K562 (cell line): ENCODE measurements around the gene CFAP73. TPM values are rescaled to one million over a fixed set of nuclear protein-coding genes. Genes with fewer than 3 reads are reported as not detected.
A peak's percentile ranks its signal among the peaks of the same experiment; 100 is the strongest.

ENCODE experiments used
- ATAC-seq: fragments of 200-7000 bp; cut with Tn5 transposase; 3 replicates; pipeline ENCODE4 v1.9.1; 2020; ENCODE audit warnings: moderate library complexity
- BruUV-seq: library from RNA; stranded (reverse); fragments of 400-500 nt; replicated peaks from 2 replicates; lab custom pipeline; 2021; lab: Mats Ljungman, UMichigan
- CTCF ChIA-PET: fragments of 300-600 bp; formaldehyde crosslinking; extraction: SDS; loops from one replicate; lab custom pipeline; 2021; ENCODE audit warnings: low intra/inter-chr PET ratio; lab: Yijun Ruan, JAX
- POLR2A ChIA-PET: fragments of 300-600, 350-650 bp; sonication (Branson Sonifier 250); formaldehyde crosslinking; extraction: SDS; loops from one replicate; lab custom pipeline; 2021; ENCODE audit warnings: antibody characterized with exemption, inconsistent platforms; lab: Yijun Ruan, JAX
- DNase-seq, 4 experiments: peaks; one replicate each; pipeline versions ENCODE4 v3.0.0 to v3.0.0-alpha.2; 2011 to 2018; ENCODE audit warnings: low spot score in 3 of 4, mixed read lengths in 3 of 4; ENCODE audit errors: extremely low read depth in 1 of 4
- FAIRE-seq: peaks from 2 replicates; lab custom pipeline; 2011; peaks lifted over from hg19 to GRCh38; lab: Jason Lieb, UNC
- H2AFZ ChIP-seq: 2 replicates; pipeline ENCODE4 v1.6.0; 2011; ENCODE audit warnings: low read depth, low read length, control low read depth, inconsistent platforms
- H3K27ac ChIP-seq: fragments of 200-600 bp; 3 replicates; pipeline ENCODE4 v1.8.0; 2011; ENCODE audit warnings: low read depth, mild to moderate bottlenecking, control low read depth, inconsistent platforms, low read length, moderate library complexity, mixed read lengths; ENCODE audit errors: extremely low read depth
- H3K27me3 ChIP-seq, 2 experiments: fragments of 300-600 bp in 1 of 2; 2 replicates in 1 of 2; 3 replicates in 1 of 2; pipeline versions ENCODE4 v1.6.0 to v1.8.0; 2011; ENCODE audit warnings: inconsistent platforms in 2 of 2, low read length in 2 of 2, mild to moderate bottlenecking in 1 of 2, mixed read lengths in 1 of 2, moderate library complexity in 1 of 2; ENCODE audit not compliant: control insufficient read depth in 2 of 2, insufficient read depth in 2 of 2
- H3K36me3 ChIP-seq: fragments of 300-600 bp; 3 replicates; pipeline ENCODE4 v1.8.0; 2011; ENCODE audit warnings: mild to moderate bottlenecking, low read length, inconsistent platforms; ENCODE audit not compliant: control insufficient read depth, insufficient read depth
- H3K4me1 ChIP-seq, 2 experiments: fragments of 200-600 bp in 1 of 2; replicated peaks in 1 of 2; 2 replicates in 1 of 2; 3 replicates in 1 of 2; pipeline versions ENCODE4 v1.5.1 to v1.8.0; 2011; ENCODE audit warnings: inconsistent platforms in 2 of 2, low read length in 2 of 2, mild to moderate bottlenecking in 1 of 2, mixed read lengths in 1 of 2, moderate library complexity in 1 of 2; ENCODE audit not compliant: control insufficient read depth in 2 of 2, insufficient read depth in 2 of 2
- H3K4me2 ChIP-seq: 2 replicates; pipeline ENCODE4 v1.6.1; 2011; ENCODE audit warnings: low read length, control low read depth, inconsistent platforms, mixed read lengths; ENCODE audit not compliant: insufficient read depth
- H3K4me3 ChIP-seq: fragments of 200-600 bp; sonication (generic), shearing (Covaris generic); 2 replicates; pipeline ENCODE4 v1.5.1; 2016; ENCODE audit warnings: control low read depth, inconsistent platforms
- H3K79me2 ChIP-seq: fragments of 200-600 bp; 3 replicates; pipeline ENCODE4 v1.8.0; 2011; ENCODE audit warnings: low read length, inconsistent platforms; ENCODE audit not compliant: control insufficient read depth, insufficient read depth
- H3K9ac ChIP-seq, 2 experiments: 2 replicates each; pipeline versions ENCODE4 v1.6.0 to v1.6.1; 2011; ENCODE audit warnings: low read depth in 2 of 2, low read length in 2 of 2, control low read depth in 1 of 2, inconsistent platforms in 1 of 2, mild to moderate bottlenecking in 1 of 2, mixed read lengths in 1 of 2; ENCODE audit not compliant: insufficient read depth in 1 of 2
- H3K9me1 ChIP-seq: one replicate; pipeline ENCODE4 v1.6.0; 2011; ENCODE audit warnings: inconsistent platforms, mild to moderate bottlenecking, low read length, moderate library complexity; ENCODE audit not compliant: control insufficient read depth, insufficient read depth
- H3K9me3 ChIP-seq: replicated peaks from 2 replicates; pipeline ENCODE4 v1.5.1; 2011; ENCODE audit warnings: low read depth, low read length, inconsistent platforms; ENCODE audit not compliant: control insufficient read depth, insufficient read depth
- H4K20me1 ChIP-seq: replicated peaks from 2 replicates; pipeline ENCODE4 v1.6.1; 2011; ENCODE audit warnings: low read length, inconsistent platforms, mixed read lengths; ENCODE audit not compliant: control insufficient read depth, insufficient read depth
- ARID1B ChIP-seq: fragments of 450-650 bp; IDR thresholded peaks from 2 replicates; pipeline ENCODE4 v1.6.1; 2016; ENCODE audit warnings: antibody characterized with exemption, mild to moderate bottlenecking, inconsistent platforms
- BHLHE40 ChIP-seq: IDR thresholded peaks from 2 replicates; pipeline ENCODE4 v1.6.1; 2011; ENCODE audit warnings: low read length, improper control_type of control experiment
- CAMTA2 ChIP-seq: fragments of 250-450 bp; sonication (Bioruptor Pico); conservative IDR thresholded peaks from 2 replicates; pipeline ENCODE4 v1.5.1; 2022
- CREM ChIP-seq: IDR thresholded peaks from 2 replicates; pipeline ENCODE4 v1.6.1; 2014; ENCODE audit warnings: antibody characterized with exemption, low read depth
- DPF2 ChIP-seq: fragments of 450-650 bp; IDR thresholded peaks from 2 replicates; pipeline ENCODE4 v1.6.1; 2016
- FOXP1 ChIP-seq: sonication (generic); formaldehyde crosslinking; IDR thresholded peaks from 2 replicates; pipeline ENCODE4 v1.8.0; 2022; ENCODE audit warnings: mild to moderate bottlenecking, missing genetic modification reagents
- HDAC2 ChIP-seq: fragments of 450-650 bp; IDR thresholded peaks from 2 replicates; pipeline ENCODE4 v1.6.1; 2016; ENCODE audit warnings: mild to moderate bottlenecking
- HEY1 ChIP-seq: fragments of 250-450 bp; sonication (Bioruptor Pico); IDR thresholded peaks from 2 replicates; pipeline ENCODE4 v1.5.0; 2020; ENCODE audit warnings: mild to moderate bottlenecking, moderate library complexity, borderline replicate concordance
- KLF16 ChIP-seq: IDR thresholded peaks from 2 replicates; pipeline ENCODE4 v1.6.1; 2016; ENCODE audit warnings: antibody characterized with exemption
- LEF1 ChIP-seq: fragments of 450-650 bp; IDR thresholded peaks from 2 replicates; pipeline ENCODE4 v1.6.1; 2016; ENCODE audit warnings: mild to moderate bottlenecking
- MAFG ChIP-seq: fragments of 450-650 bp; conservative IDR thresholded peaks from 2 replicates; pipeline ENCODE4 v1.6.1; 2016; ENCODE audit warnings: missing genetic modification characterization, missing compliant biosample characterization
- ZFP1 ChIP-seq: fragments of 450-650 bp; formaldehyde crosslinking; IDR thresholded peaks from 2 replicates; pipeline ENCODE4 v1.4.0; 2020; ENCODE audit warnings: mild to moderate bottlenecking, mixed read lengths
- ZNF707 ChIP-seq: fragments of 250-450 bp; sonication (Bioruptor Pico); conservative IDR thresholded peaks from 2 replicates; pipeline ENCODE4 v1.8.0; 2022; ENCODE audit warnings: inconsistent platforms, mild to moderate bottlenecking, moderate library complexity
- WGBS: fragments of 100-300 bp; shearing (Covaris generic); methylation state at CpG from one replicate; pipeline ENCODE4 v1.1.6; 2016; ENCODE audit warnings: low coverage, mixed read lengths; ENCODE audit not compliant: insufficient coverage; ENCODE audit errors: missing lambda C conversion rate; 5-methylcytosine and 5-hydroxymethylcytosine counted together
- in situ Hi-C: fragments of 300-500 bp; cut with MboI; formaldehyde crosslinking; loops from 4 replicates; pipeline ENCODE4 v1.15.0; 2018; ENCODE audit warnings: inconsistent platforms, mixed read lengths
- intact Hi-C: fragments of 100-400 bp; cut with micrococcal nuclease; formaldehyde crosslinking; loops from 2 replicates; pipeline ENCODE4 v1.14.2; 2022
- polyA plus RNA-seq, 8 experiments: library from polyadenylated mRNA; depleted of rRNA in 4 of 8; stranded (reverse) in 5 of 8; unstranded in 3 of 8; fragments of >200 nt; fragmentation: Nextera tagmentation in 2 of 8; fragmentation: Illumina TruSeq in 1 of 8; extraction: Ambion mirVana in 2 of 8; extraction: Trizol in 1 of 8; gene quantifications; 2 replicates each; pipeline versions ENCODE4 v1.2.1 to v1.2.3, GENCODE V29; 2011 to 2014; ENCODE audit warnings: inconsistent platforms in 1 of 8, missing spikeins in 1 of 8
- total RNA-seq, 7 experiments: library from RNA; depleted of rRNA in 6 of 7; stranded (reverse); fragments of >200 nt in 6 of 7; fragmentation: Illumina TruSeq in 2 of 7; extraction: Trizol in 2 of 7; gene quantifications; 2 replicates each; pipeline versions ENCODE4 v1.2.1 to v1.2.3, GENCODE V29; 2011 to 2021; ENCODE audit warnings: low replicate concordance in 1 of 7
- TF ChIP-seq, protein P1 (sequence below): sonication (generic); formaldehyde crosslinking; IDR thresholded peaks from 2 replicates; pipeline ENCODE4 v1.9.0; 2022; ENCODE audit warnings: mild to moderate bottlenecking, missing genetic modification reagents
- TF ChIP-seq, protein P2 (sequence below): fragments of 450-650 bp; formaldehyde crosslinking; IDR thresholded peaks from 2 replicates; pipeline ENCODE4 v1.4.0; 2020; ENCODE audit warnings: mild to moderate bottlenecking, moderate library complexity
- TF ChIP-seq, protein P3 (sequence below): fragments of 250-450 bp; sonication (Bioruptor Pico); IDR thresholded peaks from 2 replicates; pipeline ENCODE4 v1.8.0; 2021; ENCODE audit warnings: mild to moderate bottlenecking, moderate library complexity

The CFAP73 gene
- total and polyA plus RNA-seq, 9 of the 15 experiments (the other 6 are each of a cell fraction or from before 2014, with no cell fraction given): not detected

DNA sequence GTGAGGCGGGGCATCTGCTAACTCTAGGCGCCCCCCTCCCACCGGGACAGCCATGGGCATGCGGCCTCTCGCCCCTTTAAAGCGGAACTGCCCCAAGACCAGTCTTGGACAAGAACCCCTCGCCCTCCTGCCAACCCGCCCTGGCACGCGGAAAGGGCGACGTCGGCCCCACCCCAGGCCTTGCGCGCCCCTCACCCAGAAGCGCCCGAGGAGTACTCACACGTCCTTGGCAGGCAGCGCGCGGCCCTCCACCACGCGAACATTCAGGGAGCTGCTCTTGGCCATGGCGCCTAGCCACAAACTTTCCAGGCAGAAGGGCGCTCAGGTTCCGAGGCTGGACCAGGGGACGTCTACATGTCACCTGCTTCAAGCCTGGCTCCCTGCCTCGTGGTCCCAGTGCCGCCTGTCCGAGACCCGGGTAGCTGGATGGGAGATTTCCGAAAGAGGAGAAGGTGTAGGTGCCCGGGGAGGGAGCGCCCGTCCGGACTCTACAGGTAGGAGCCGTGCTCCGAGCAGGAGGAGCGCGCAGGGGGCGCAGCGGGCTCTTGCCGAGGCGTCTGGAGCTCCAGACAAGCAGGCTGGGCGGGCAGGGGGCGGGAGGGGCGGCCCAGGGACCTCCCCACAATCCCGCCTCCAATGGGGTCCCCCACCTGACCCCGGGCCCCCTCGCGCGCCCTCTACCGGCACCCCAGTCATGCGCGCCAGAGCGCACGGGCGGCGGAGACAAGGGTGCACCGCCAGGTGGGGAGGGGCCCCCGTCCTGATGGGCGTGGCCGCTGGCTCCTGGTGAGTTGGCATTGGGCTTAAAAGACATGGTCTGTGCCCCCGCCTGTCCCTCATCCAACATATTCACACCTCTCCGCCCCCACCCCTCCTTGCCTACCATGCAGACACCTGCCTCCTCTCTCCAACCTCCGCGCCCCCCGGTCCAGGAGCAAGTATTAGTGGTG lies 14.1 kb upstream of the CFAP73 start, which contains the start of gene RASAL1 (continued):
- TF ChIP-seq, protein P1, sequence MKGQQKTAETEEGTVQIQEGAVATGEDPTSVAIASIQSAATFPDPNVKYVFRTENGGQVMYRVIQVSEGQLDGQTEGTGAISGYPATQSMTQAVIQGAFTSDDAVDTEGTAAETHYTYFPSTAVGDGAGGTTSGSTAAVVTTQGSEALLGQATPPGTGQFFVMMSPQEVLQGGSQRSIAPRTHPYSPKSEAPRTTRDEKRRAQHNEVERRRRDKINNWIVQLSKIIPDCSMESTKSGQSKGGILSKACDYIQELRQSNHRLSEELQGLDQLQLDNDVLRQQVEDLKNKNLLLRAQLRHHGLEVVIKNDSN (CRISPR knock-in tag): peak; percentile 12; the same call in 1 of the 2 replicates

DNA sequence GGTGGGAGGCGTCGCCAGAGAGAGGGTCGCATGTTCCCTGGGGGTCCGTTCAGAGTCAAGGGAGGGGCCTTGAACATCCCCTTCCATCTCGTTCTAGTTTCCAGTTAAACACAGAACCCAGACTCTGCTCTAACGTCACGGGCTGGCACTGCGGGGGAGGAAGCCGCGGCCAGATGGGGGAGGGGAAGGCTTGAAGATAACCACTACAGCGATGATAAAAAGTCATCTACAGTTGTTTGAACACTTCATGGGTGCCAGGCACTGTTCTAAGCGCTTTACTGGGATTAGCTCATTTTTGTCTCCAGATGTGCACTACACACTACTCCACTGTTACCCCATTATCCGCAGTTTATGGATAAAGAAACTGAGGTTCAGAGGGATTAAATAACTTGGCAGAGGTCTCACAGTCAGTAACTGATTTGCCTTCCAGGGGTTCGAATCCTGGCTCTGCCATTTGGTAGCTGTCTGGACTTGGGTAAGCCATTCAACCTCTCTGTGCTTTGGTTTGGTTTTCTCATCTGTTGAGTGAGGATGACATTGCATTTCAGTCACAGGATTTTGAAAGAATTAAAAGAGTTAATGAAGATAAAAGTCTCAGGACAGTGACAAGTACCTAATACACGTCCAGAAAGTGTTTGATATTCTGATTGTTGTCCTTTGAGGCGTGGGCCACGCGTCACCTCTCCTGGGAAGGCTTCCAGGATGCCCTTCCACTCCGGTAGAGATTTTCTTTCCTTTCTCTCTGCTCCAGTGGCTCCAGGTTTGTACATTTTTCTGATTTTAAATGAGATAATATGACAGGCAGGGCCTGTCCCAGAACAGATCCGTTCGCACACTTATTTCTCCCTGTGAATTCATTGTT lies 13.2 kb upstream of the CFAP73 start:
- ChIA-PET POLR2A (interaction anchor here (1.4 kb wide), 1 partner anchor 25 kb away, joined by 3 read pairs; no protein-coding TSS in a partner anchor), CTCF (interaction anchor here (0.7 to 1.0 kb wide), 2 partner anchors 17 to 82 kb away, joined by 3 to 4 read pairs; no protein-coding TSS in a partner anchor)
- Histone ChIP-seq H3K4me1 (peaks cover 8 to 22% of the 10 kb centered on the region in 2 experiments), H3K4me2 (peak overlapping the region; percentile 70), H4K20me1 (peaks cover 10% of the 10 kb centered on the region), H2AFZ (no peak overlapping the region; the same call in 1 of the 2 replicates), H3K36me3 (no peaks in the 10 kb centered on the region), H3K27me3 (no peaks in the 10 kb centered on the region), H3K9me1 (no peaks in the 10 kb centered on the region), H3K9ac (peak overlapping the region in 1 of 2 experiments; percentile 66; a peak in 1 of 4 replicates), H3K79me2 (no peaks in the 10 kb centered on the region), H3K9me3 (no peaks in the 10 kb centered on the region), H3K27ac (no peak overlapping the region), H3K4me3 (peak overlapping the region; percentile 17)
- DNase-seq: peak in 3 of 4 experiments; percentile 51 to 61 (median 60)
- BruUV-seq: no TSS peak
- in situ Hi-C loops (no loop called here), intact Hi-C loops (no loop called here)
- ATAC-seq: peak; percentile 26; the same call in 2 of the 3 replicates
- peak; percentile 40 for FAIRE-seq
- WGBS: 2% methylated on average over 19 of the region's 21 CpGs
- no peak for TF ChIP-seq ZNF707 (CRISPR knock-in tag)
- TF ChIP-seq CAMTA2 (CRISPR knock-in tag): no peak
- TF ChIP-seq BHLHE40: peak; percentile 28; the same call in 1 of the 2 replicates
- TF ChIP-seq ZFP1 (CRISPR knock-in tag): no peak
- TF ChIP-seq HDAC2: 0 out of 2 replicates have a peak, but pooled peaks have one; percentile 18
- TF ChIP-seq, protein P2, sequence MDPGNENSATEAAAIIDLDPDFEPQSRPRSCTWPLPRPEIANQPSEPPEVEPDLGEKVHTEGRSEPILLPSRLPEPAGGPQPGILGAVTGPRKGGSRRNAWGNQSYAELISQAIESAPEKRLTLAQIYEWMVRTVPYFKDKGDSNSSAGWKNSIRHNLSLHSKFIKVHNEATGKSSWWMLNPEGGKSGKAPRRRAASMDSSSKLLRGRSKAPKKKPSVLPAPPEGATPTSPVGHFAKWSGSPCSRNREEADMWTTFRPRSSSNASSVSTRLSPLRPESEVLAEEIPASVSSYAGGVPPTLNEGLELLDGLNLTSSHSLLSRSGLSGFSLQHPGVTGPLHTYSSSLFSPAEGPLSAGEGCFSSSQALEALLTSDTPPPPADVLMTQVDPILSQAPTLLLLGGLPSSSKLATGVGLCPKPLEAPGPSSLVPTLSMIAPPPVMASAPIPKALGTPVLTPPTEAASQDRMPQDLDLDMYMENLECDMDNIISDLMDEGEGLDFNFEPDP (CRISPR knock-in tag): no peak
- no peak for TF ChIP-seq HEY1
- TF ChIP-seq FOXP1 (CRISPR knock-in tag): no peak
- peak; percentile 84 for TF ChIP-seq LEF1
- peak; percentile 41; the same call in 1 of the 2 replicates for TF ChIP-seq KLF16
- TF ChIP-seq, protein P3, sequence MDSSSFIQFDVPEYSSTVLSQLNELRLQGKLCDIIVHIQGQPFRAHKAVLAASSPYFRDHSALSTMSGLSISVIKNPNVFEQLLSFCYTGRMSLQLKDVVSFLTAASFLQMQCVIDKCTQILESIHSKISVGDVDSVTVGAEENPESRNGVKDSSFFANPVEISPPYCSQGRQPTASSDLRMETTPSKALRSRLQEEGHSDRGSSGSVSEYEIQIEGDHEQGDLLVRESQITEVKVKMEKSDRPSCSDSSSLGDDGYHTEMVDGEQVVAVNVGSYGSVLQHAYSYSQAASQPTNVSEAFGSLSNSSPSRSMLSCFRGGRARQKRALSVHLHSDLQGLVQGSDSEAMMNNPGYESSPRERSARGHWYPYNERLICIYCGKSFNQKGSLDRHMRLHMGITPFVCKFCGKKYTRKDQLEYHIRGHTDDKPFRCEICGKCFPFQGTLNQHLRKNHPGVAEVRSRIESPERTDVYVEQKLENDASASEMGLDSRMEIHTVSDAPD (CRISPR knock-in tag): no peak
- peak; percentile 60 for TF ChIP-seq DPF2
- peak; percentile 83 for TF ChIP-seq MAFG
- peak; percentile 41 for TF ChIP-seq ARID1B
- TF ChIP-seq CREM: peak; percentile 78
